H1 (cell line): ENCODE measurements around the gene PLEKHG1. TPM values are rescaled to one million over a fixed set of nuclear protein-coding genes. Genes with fewer than 3 reads are reported as not detected.

Experiments
- CTCF ChIA-PET: fragments of 300-600 bp; sonication (Branson Sonifier 250); formaldehyde crosslinking; loops from one replicate; lab custom pipeline; 2021; ENCODE audit not compliant: partially characterized antibody; lab: Charles Lee
- POLR2A ChIA-PET: fragments of 300-600 bp; sonication (Branson Sonifier 250); formaldehyde crosslinking; loops from one replicate; lab custom pipeline; 2021; ENCODE audit warnings: inconsistent platforms; ENCODE audit not compliant: partially characterized antibody; lab: Charles Lee
- DNase-seq, 2 experiments: peaks; one replicate each; pipeline versions ENCODE4 v3.0.0 to v3.0.0-alpha.2; 2010 to 2022; ENCODE audit warnings: low spot score in 2 of 2, low read depth in 1 of 2, mixed read lengths in 1 of 2
- FAIRE-seq: peaks from 2 replicates; lab custom pipeline; 2011; peaks lifted over from hg19 to GRCh38; lab: Jason Lieb, UNC
- H2AFZ ChIP-seq: 2 replicates; pipeline ENCODE4 v1.8.1; 2012; ENCODE audit warnings: low read length, inconsistent platforms
- H2AK5ac ChIP-seq: 2 replicates; pipeline ENCODE4 v1.6.1; 2013; ENCODE audit warnings: low read depth, low read length
- H2BK120ac ChIP-seq: replicated peaks from 2 replicates; pipeline ENCODE3; 2013; ENCODE audit warnings: low read depth, low read length, inconsistent platforms
- H2BK12ac ChIP-seq: 2 replicates; pipeline ENCODE4 v1.6.1; 2013; ENCODE audit warnings: low read depth, low read length
- H2BK15ac ChIP-seq: 2 replicates; pipeline ENCODE4 v1.6.1; 2013; ENCODE audit warnings: low read length
- H2BK20ac ChIP-seq: 2 replicates; pipeline ENCODE4 v1.6.1; 2013; ENCODE audit warnings: low read length
- H2BK5ac ChIP-seq: 2 replicates; pipeline ENCODE4 v1.6.1; 2013; ENCODE audit warnings: low read depth, low read length
- H3K14ac ChIP-seq: 2 replicates; pipeline ENCODE4 v1.6.1; 2013; ENCODE audit warnings: inconsistent platforms; ENCODE audit not compliant: insufficient read length
- H3K18ac ChIP-seq: 2 replicates; pipeline ENCODE4 v1.6.1; 2013; ENCODE audit warnings: low read length; ENCODE audit errors: extremely low read depth
- H3K23ac ChIP-seq: 2 replicates; pipeline ENCODE4 v1.6.1; 2013; ENCODE audit warnings: inconsistent platforms; ENCODE audit not compliant: insufficient read length
- H3K23me2 ChIP-seq: 2 replicates; pipeline ENCODE4 v1.6.1; 2013; ENCODE audit warnings: low read depth, low read length
- H3K27ac ChIP-seq: 2 replicates; pipeline ENCODE4 v1.6.1; 2011; ENCODE audit warnings: low read depth, low read length, inconsistent platforms
- H3K27me3 ChIP-seq, 4 experiments: replicated peaks in 1 of 4; 1 replicate in 1 of 4; 2 replicates in 3 of 4; pipeline versions ENCODE4 v1.6.1 to v1.8.1; 2011 to 2013; ENCODE audit warnings: low read length in 3 of 4, mild to moderate bottlenecking in 3 of 4, inconsistent platforms in 2 of 4, mixed read lengths in 2 of 4, moderate library complexity in 1 of 4; ENCODE audit not compliant: control insufficient read depth in 3 of 4, insufficient read depth in 3 of 4; ENCODE audit errors: extremely low read depth in 1 of 4
- H3K36me3 ChIP-seq, 4 experiments: 2 replicates each; pipeline versions ENCODE4 v1.6.1 to v1.8.1; 2011 to 2013; ENCODE audit warnings: mild to moderate bottlenecking in 4 of 4, low read length in 3 of 4, moderate library complexity in 2 of 4, control low read depth in 1 of 4, inconsistent platforms in 1 of 4; ENCODE audit not compliant: insufficient read depth in 4 of 4, control insufficient read depth in 2 of 4
- H3K4ac ChIP-seq: replicated peaks from 2 replicates; pipeline ENCODE3; 2013; ENCODE audit warnings: low read length, low read depth, mixed read lengths, inconsistent platforms; ENCODE audit not compliant: insufficient read length
- H3K4me1 ChIP-seq, 4 experiments: replicated peaks in 1 of 4; 1 replicate in 1 of 4; 2 replicates in 3 of 4; pipeline versions ENCODE4 v1.6.1 to v1.8.1; 2011 to 2013; ENCODE audit warnings: low read length in 3 of 4, inconsistent platforms in 2 of 4, mixed read lengths in 1 of 4; ENCODE audit not compliant: insufficient read depth in 4 of 4, control insufficient read depth in 3 of 4
- H3K4me2 ChIP-seq, 2 experiments: 2 replicates each; pipeline versions ENCODE4 v1.6.1 to v1.8.1; 2011 to 2013; ENCODE audit warnings: low read depth in 2 of 2, low read length in 2 of 2, control low read depth in 1 of 2, inconsistent platforms in 1 of 2, mild to moderate bottlenecking in 1 of 2; ENCODE audit not compliant: insufficient read depth in 1 of 2
- H3K4me3 ChIP-seq, 4 experiments: fragments of 200-600, 300-600 bp in 1 of 4; sonication (generic), shearing (Covaris generic), sonication (Bioruptor Twin) in 1 of 4; 2 replicates each; pipeline versions ENCODE4 v1.5.1 to v1.8.1; 2011 to 2016; ENCODE audit warnings: low read length in 4 of 4, low read depth in 3 of 4, control low read depth in 2 of 4, inconsistent platforms in 2 of 4, mild to moderate bottlenecking in 2 of 4, mixed read lengths in 1 of 4, moderate library complexity in 1 of 4; ENCODE audit not compliant: insufficient read depth in 2 of 4; ENCODE audit errors: extremely low read depth in 1 of 4
- H3K56ac ChIP-seq: replicated peaks from 2 replicates; pipeline ENCODE3; 2013; ENCODE audit warnings: low read depth, mild to moderate bottlenecking, mixed read lengths, low read length, inconsistent platforms; ENCODE audit not compliant: insufficient read length
- H3K79me1 ChIP-seq: 2 replicates; pipeline ENCODE4 v1.6.1; 2013; ENCODE audit warnings: low read depth, low read length, control low read depth
- H3K79me2 ChIP-seq, 2 experiments: 2 replicates each; pipeline versions ENCODE4 v1.6.1 to v1.8.1; 2012 to 2013; ENCODE audit warnings: low read length in 2 of 2, mild to moderate bottlenecking in 2 of 2, inconsistent platforms in 1 of 2; ENCODE audit not compliant: insufficient read depth in 2 of 2, control insufficient read depth in 1 of 2
- H3K9ac ChIP-seq, 4 experiments: replicated peaks in 1 of 4; 1 replicate in 1 of 4; 2 replicates in 3 of 4; pipeline versions ENCODE4 v1.6.1 to v1.8.1; 2011 to 2013; ENCODE audit warnings: low read depth in 3 of 4, low read length in 3 of 4, control low read depth in 2 of 4, mild to moderate bottlenecking in 2 of 4, moderate library complexity in 2 of 4, inconsistent platforms in 1 of 4; ENCODE audit errors: extremely low read depth in 1 of 4
- H3K9me3 ChIP-seq, 2 experiments: 2 replicates each; pipeline versions ENCODE4 v1.6.1 to v1.8.1; 2012 to 2013; ENCODE audit warnings: mild to moderate bottlenecking in 2 of 2, moderate library complexity in 2 of 2, control low read depth in 1 of 2, inconsistent platforms in 1 of 2, low read depth in 1 of 2, low read length in 1 of 2, mixed read lengths in 1 of 2; ENCODE audit not compliant: insufficient read depth in 2 of 2
- H4K20me1 ChIP-seq, 2 experiments: replicated peaks in 1 of 2; 2 replicates each; pipeline versions ENCODE3 to v1.8.1; 2011 to 2013; ENCODE audit warnings: inconsistent platforms in 2 of 2, low read length in 2 of 2, mild to moderate bottlenecking in 1 of 2; ENCODE audit not compliant: insufficient read depth in 2 of 2, control insufficient read depth in 1 of 2
- H4K5ac ChIP-seq: 2 replicates; pipeline ENCODE4 v1.6.1; 2013; ENCODE audit warnings: low read length, low read depth, mixed read lengths, inconsistent platforms; ENCODE audit not compliant: insufficient read length
- H4K8ac ChIP-seq: 2 replicates; pipeline ENCODE4 v1.8.0; 2013; ENCODE audit warnings: mild to moderate bottlenecking, moderate library complexity, low read length, inconsistent platforms; ENCODE audit not compliant: insufficient read depth; ENCODE audit errors: extremely low read depth
- H4K91ac ChIP-seq: replicated peaks from 2 replicates; pipeline ENCODE3; 2013; ENCODE audit warnings: low read length, mixed read lengths, inconsistent platforms; ENCODE audit not compliant: insufficient read length
- GABPA ChIP-seq: IDR thresholded peaks from 2 replicates; pipeline ENCODE4 v1.6.1; 2011; ENCODE audit warnings: mild to moderate bottlenecking, low read length, moderate library complexity, borderline replicate concordance; ENCODE audit not compliant: insufficient read depth
- SP2 ChIP-seq: IDR thresholded peaks from 2 replicates; pipeline ENCODE4 v1.6.1; 2012; ENCODE audit warnings: mild to moderate bottlenecking, low read length, inconsistent platforms
- WGBS, 2 experiments: shearing (Covaris generic) in 1 of 2; methylation state at CpG; one replicate each; pipeline versions ENCODE4 v1.1.6 to v1.1.7; 2013 to 2015; ENCODE audit warnings: low lambda C conversion rate in 2 of 2, mixed read lengths in 2 of 2, inconsistent platforms in 1 of 2, low coverage in 1 of 2, missing lambda C conversion rate in 1 of 2; ENCODE audit not compliant: insufficient replicate concordance in 2 of 2, insufficient coverage in 1 of 2, insufficient read length in 1 of 2; ENCODE audit errors: extremely low coverage in 1 of 2, missing lambda C conversion rate in 1 of 2; 5-methylcytosine and 5-hydroxymethylcytosine counted together
- polyA plus RNA-seq, 7 experiments: library from polyadenylated mRNA; depleted of rRNA in 3 of 7; stranded (reverse) in 5 of 7; unstranded in 2 of 7; fragments of >200 nt in 5 of 7; fragments of 200-250 nt in 2 of 7; gene quantifications; 1 replicate in 5 of 7; 2 replicates in 1 of 7; 4 replicates in 1 of 7; pipeline versions ENCODE4 v1.2.1 to v1.2.3, GENCODE V29; 2011 to 2013; ENCODE audit warnings: missing spikeins in 2 of 7, mixed read lengths in 2 of 7
- total RNA-seq: library from RNA; stranded (reverse); fragmentation: NEBNext Ultra II Directional; extraction: Animal tissue kit (Norgen Biotek cat#: 25700); gene quantifications from 2 replicates; pipeline ENCODE4 v1.2.1, GENCODE V29; 2021
- TF ChIP-seq, protein P1 (sequence below): IDR thresholded peaks from 2 replicates; pipeline ENCODE4 v1.6.1; 2012; ENCODE audit warnings: low read length, inconsistent platforms

PLEKHG1 gene
- total and polyA plus RNA-seq, 2 of the 8 experiments (the other 6 are each of a cell fraction or from before 2014, with no cell fraction given): 0.94 to 2.2 TPM

DNA sequence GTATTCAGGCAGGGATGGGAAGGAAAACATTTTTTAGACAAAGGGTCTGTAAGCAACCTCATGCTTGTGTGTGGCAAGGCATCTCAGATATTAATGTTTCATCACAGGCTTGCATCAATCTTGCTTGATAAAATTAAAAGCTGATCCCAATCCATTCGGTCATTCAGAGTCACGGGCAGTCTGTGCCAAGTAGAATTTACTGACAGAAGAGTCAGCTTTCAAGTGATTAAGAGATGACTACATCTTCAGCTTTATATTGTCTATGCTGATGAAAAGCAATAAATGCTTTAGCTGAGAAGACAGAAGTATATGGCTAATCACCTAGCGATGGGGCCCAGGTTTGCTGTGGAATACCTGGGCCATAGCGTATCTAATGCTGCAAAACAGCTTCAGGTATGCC is 3.5 kb downstream of the PLEKHG1 start:
- Histone ChIP-seq H3K27ac (no peak overlapping the region), H2BK20ac (no peak overlapping the region), H3K79me1 (no peaks in the 10 kb centered on the region), H3K79me2 (no peaks in the 10 kb centered on the region), H3K36me3 (no peaks in the 10 kb centered on the region), H3K56ac (no peak overlapping the region), H3K18ac (no peak overlapping the region), H4K20me1 (no peaks in the 10 kb centered on the region), H2AFZ (no peak overlapping the region), H3K4me3 (no peak overlapping the region), H3K27me3 (peaks cover 13 to 33% (median 25%) of the 10 kb centered on the region in 4 experiments), H3K14ac (no peak overlapping the region), H4K8ac (no peak overlapping the region), H3K9ac (no peak overlapping the region), H3K23ac (no peak overlapping the region), H4K5ac (no peak overlapping the region), H2AK5ac (no peak overlapping the region), H2BK12ac (no peak overlapping the region), H2BK120ac (no peak overlapping the region), H3K23me2 (peaks cover 5% of the 10 kb centered on the region), H2BK15ac (no peak overlapping the region), H3K9me3 (no peaks in the 10 kb centered on the region), H3K4me1 (peaks cover 0 to 2% (median 0%) of the 10 kb centered on the region in 4 experiments; a peak in 2 of 7 replicates), H4K91ac (no peak overlapping the region), H3K4me2 (no peak overlapping the region), H3K4ac (no peak overlapping the region), H2BK5ac (no peak overlapping the region)
- no peak for FAIRE-seq
- WGBS, 2 experiments: 95% methylated on average over 4 of the region's 4 CpGs; no CpG with 5 or more reads in 1 of the 2 experiments
- CTCF ChIA-PET: interaction anchor here (0.8 to 1.8 kb wide), 6 partner anchors 11 to 596 kb away, joined by 3 to 9 read pairs (median 4); no protein-coding TSS in a partner anchor
- POLR2A ChIA-PET: no interaction called here
- no peak for DNase-seq
- TF ChIP-seq GABPA (no peak), SP2 (no peak)
- TF ChIP-seq, protein P1, sequence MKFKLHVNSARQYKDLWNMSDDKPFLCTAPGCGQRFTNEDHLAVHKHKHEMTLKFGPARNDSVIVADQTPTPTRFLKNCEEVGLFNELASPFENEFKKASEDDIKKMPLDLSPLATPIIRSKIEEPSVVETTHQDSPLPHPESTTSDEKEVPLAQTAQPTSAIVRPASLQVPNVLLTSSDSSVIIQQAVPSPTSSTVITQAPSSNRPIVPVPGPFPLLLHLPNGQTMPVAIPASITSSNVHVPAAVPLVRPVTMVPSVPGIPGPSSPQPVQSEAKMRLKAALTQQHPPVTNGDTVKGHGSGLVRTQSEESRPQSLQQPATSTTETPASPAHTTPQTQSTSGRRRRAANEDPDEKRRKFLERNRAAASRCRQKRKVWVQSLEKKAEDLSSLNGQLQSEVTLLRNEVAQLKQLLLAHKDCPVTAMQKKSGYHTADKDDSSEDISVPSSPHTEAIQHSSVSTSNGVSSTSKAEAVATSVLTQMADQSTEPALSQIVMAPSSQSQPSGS: no peak
